Type B pancreatic cell (in vitro differentiated cells): Measurements from ENCODE around the gene RNF144A. TPM values are rescaled to one million over a fixed set of nuclear protein-coding genes. Genes with fewer than 3 reads are reported as not detected.

Experiments
- DNase-seq: peaks from one replicate; pipeline ENCODE4 v3.0.0; 2021; ENCODE audit warnings: mixed read lengths; ENCODE audit not compliant: unreplicated experiment; ENCODE audit errors: extremely low spot score
- H3K27ac Mint-ChIP-seq: 2 replicates; pipeline ENCODE4 v1.8.0; 2021; ENCODE audit warnings: mild to moderate bottlenecking, mixed read lengths
- H3K27me3 Mint-ChIP-seq: 2 replicates; pipeline ENCODE4 v1.8.0; 2021; ENCODE audit warnings: mixed read lengths
- H3K36me3 Mint-ChIP-seq: 2 replicates; pipeline ENCODE4 v1.8.0; 2021; ENCODE audit warnings: mixed read lengths
- H3K4me1 Mint-ChIP-seq: one replicate; pipeline ENCODE4 v1.8.0; 2021; ENCODE audit warnings: mixed read lengths; ENCODE audit not compliant: unreplicated experiment
- H3K4me3 Mint-ChIP-seq: 2 replicates; pipeline ENCODE4 v1.8.0; 2021; ENCODE audit warnings: mild to moderate bottlenecking, mixed read lengths
- H3K9me3 Mint-ChIP-seq: 2 replicates; pipeline ENCODE4 v1.8.0; 2021; ENCODE audit warnings: mixed read lengths
- CTCF ChIP-seq: fragments of 200-600 bp; sonication (generic); conservative IDR thresholded peaks from 2 replicates; pipeline ENCODE4 v1.5.0; 2021; ENCODE audit warnings: antibody characterized with exemption, mild to moderate bottlenecking
- total RNA-seq: library from RNA; stranded (reverse); gene quantifications from 2 replicates; pipeline ENCODE4 v1.2.1, GENCODE V29; 2021; ENCODE audit warnings: low replicate concordance

The RNF144A gene
- total RNA-seq, 1 donor from 2014 or later, result 35.6 TPM

GRCh38 chr2:7022492-7023385 is 105.5 kb downstream of the RNF144A start:
- H3K27ac Mint-ChIP-seq, result no peak overlapping the region
- DNase-seq, result no peak
- peaks cover 54% of the 10 kb centered on the region for H3K36me3 Mint-ChIP-seq
- H3K27me3 Mint-ChIP-seq, result no peaks in the 10 kb centered on the region
- H3K9me3 Mint-ChIP-seq, result no peaks in the 10 kb centered on the region
- H3K4me1 Mint-ChIP-seq, result peaks cover 41% of the 10 kb centered on the region
- no peak for TF ChIP-seq CTCF
- H3K4me3 Mint-ChIP-seq, result no peak overlapping the region

GRCh38 chr2:7023542-7023941 is 106.3 kb downstream of the RNF144A start:
- Mint-ChIP-seq H3K4me1 (peaks cover 33% of the 10 kb centered on the region), H3K27me3 (no peaks in the 10 kb centered on the region), H3K9me3 (no peaks in the 10 kb centered on the region), H3K4me3 (no peak overlapping the region), H3K27ac (no peak overlapping the region), H3K36me3 (peaks cover 54% of the 10 kb centered on the region)
- no peak for TF ChIP-seq CTCF
- DNase-seq, result no peak

GRCh38 chr2:7024261-7024660 is 107.0 kb downstream of the RNF144A start:
- DNase-seq, result no peak
- no peak for TF ChIP-seq CTCF
- H3K4me1 Mint-ChIP-seq, result peaks cover 29% of the 10 kb centered on the region
- no peaks in the 10 kb centered on the region for H3K27me3 Mint-ChIP-seq
- no peak overlapping the region for H3K4me3 Mint-ChIP-seq
- H3K36me3 Mint-ChIP-seq, result peaks cover 56% of the 10 kb centered on the region
- no peaks in the 10 kb centered on the region for H3K9me3 Mint-ChIP-seq
- H3K27ac Mint-ChIP-seq, result no peak overlapping the region

GRCh38 chr2:7025082-7025481 is 107.9 kb downstream of the RNF144A start:
- H3K36me3 Mint-ChIP-seq, result peaks cover 50% of the 10 kb centered on the region
- H3K4me3 Mint-ChIP-seq, result no peak overlapping the region
- H3K27me3 Mint-ChIP-seq, result no peaks in the 10 kb centered on the region
- H3K4me1 Mint-ChIP-seq, result peaks cover 33% of the 10 kb centered on the region
- no peaks in the 10 kb centered on the region for H3K9me3 Mint-ChIP-seq
- no peak overlapping the region for H3K27ac Mint-ChIP-seq
- no peak for TF ChIP-seq CTCF
- no peak for DNase-seq

- Mint-ChIP-seq H3K4me3 (no peak overlapping the region), H3K27me3 (no peaks in the 10 kb centered on the region), H3K36me3 (peaks cover 57% of the 10 kb centered on the region), H3K4me1 (peaks cover 40% of the 10 kb centered on the region), H3K9me3 (no peaks in the 10 kb centered on the region), H3K27ac (no peak overlapping the region)
- no peak for TF ChIP-seq CTCF
- no peak for DNase-seq
These were observed 109.5 kb downstream of the RNF144A start for GRCh38 chr2:7026742-7027141.
